LoVo (cell line): ENCODE measurements around the gene SPATS2L.

ENCODE experiments used
- DNase-seq: peaks from one replicate; pipeline ENCODE4 v3.0.0-alpha.2; 2016; ENCODE audit warnings: low spot score

Gene SPATS2L

DNA sequence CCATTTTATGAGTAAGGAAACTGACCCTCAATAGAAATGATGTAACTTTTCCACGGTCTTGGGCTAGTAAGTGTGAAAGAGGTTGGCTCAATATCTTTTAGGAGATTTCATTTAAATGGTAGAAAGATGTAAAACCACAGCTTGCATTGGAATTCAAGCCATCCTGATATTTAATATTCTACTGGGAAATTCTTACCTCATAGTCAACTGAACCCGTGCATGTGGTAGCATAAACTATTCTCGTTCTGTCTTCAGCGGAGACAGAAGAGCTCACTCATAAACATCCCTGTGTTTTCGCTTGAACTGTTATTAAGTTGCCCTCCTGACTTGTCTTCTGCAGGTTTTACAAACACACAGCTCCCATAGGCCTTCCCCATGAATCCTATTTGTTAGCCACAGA is 8.5 kb upstream of the SPATS2L start:
- no peak for DNase-seq

DNA sequence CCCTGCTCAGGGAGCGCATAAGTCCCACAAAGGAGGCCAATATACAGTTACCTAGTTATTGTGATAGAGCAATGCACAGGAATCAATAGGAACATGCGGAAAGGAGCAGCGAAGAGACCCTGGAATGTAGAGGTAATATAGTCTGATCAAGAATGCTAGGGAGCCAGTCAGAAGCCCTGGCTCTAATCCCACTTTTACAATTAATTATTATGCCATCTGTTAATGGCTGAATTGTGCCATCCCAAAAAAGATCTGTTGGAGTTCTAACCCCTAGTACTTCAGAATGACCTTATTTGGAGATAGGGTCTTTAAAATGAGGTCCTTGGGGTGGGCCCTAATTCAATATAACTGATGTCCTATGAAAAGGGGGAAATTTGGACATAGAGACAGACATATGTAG is 7.7 kb upstream of the SPATS2L start:
- no peak for DNase-seq

DNA sequence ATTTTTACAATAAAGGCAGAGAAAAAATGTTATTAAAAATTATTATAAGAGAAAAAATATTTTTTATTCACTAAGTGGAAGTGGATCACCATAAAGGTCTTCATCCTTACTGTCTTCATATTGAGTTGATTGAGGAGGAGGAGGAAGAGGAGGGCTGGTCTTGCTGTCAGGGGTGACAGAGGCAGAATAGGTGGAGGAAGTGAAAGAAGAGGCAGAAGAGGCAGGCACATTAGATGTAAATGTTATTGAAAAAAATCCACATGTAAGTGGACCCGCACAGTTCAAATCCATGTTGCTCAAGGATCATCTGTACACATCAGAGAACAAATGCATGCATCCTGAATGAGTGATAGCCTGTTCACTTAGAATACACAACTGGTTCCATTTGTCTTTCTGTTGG is 6.4 kb upstream of the SPATS2L start:
- DNase-seq, result no peak

DNA sequence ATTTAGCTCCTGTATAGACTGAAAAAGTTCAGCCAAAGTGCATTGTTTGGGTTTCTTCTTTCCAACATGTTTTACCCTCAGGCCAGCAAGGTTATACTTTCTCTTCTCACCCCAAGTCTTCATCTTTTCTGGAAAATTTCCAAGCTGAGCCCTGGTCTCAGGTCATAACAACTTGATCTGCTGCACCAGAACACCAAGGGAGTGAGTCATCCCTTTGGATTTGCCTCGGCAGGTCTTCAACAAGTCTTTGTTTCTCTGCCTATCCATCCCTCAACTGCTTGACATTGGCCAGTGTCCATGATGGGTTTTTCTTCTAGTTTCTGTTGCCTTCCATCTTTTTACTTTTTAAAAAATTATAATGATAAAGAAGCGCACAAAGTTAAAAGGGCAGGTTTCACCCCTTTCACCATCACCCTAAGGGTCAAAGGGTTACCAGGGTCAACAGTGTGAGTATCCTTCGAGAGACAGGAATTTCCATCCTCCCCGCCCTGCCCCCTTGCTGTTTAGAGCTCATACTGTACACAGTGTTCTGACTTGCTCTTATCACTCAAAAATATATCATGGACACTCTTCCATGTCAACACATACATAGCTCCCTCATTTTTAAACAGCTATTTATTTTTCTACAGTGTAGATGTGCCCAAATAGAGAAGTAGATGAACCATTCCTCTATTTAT is 5.7 kb upstream of the SPATS2L start:
- peak; percentile 82 for DNase-seq

DNA sequence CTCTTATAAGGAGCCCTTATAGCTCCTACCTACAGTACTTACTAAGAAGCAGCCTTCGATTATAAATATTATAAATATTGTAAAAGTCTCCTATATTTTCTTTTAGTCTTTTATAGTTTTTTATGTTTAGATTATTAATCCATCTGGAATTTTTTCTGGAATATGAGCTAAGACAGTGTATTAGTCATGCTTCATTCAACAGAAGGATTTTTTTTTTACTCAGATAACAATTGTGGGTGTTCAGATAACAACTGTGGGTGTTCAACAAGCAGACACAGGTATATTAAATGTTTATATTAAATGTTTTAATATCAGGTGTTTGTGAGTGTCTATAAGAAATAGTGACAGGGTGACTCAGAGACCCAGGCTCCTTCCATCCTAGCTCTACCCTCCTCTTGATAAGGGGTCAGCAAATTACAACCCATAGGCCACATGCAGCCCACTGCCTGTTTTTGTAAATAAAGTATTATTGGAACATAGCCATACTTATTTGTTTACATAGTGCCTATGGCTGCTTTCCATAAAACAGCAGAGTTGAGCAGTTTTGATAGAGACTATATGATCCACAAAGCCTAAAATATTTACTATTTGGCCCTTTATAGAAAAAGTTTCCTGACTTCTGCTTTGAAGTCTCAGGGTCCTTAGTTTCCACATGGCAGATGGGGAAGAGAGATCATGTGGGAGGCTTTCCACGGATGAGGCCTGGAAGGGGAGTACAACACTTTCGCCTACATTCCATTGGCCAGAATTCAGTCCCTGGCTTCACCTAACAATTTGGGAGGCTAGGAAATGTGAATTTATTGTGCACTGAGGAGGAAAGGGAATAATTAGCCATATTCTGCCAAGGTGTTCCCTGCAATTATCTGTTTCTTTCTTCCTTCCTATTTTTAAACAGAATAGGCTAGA is 4.3 kb upstream of the SPATS2L start:
- DNase-seq, result no peak

DNA sequence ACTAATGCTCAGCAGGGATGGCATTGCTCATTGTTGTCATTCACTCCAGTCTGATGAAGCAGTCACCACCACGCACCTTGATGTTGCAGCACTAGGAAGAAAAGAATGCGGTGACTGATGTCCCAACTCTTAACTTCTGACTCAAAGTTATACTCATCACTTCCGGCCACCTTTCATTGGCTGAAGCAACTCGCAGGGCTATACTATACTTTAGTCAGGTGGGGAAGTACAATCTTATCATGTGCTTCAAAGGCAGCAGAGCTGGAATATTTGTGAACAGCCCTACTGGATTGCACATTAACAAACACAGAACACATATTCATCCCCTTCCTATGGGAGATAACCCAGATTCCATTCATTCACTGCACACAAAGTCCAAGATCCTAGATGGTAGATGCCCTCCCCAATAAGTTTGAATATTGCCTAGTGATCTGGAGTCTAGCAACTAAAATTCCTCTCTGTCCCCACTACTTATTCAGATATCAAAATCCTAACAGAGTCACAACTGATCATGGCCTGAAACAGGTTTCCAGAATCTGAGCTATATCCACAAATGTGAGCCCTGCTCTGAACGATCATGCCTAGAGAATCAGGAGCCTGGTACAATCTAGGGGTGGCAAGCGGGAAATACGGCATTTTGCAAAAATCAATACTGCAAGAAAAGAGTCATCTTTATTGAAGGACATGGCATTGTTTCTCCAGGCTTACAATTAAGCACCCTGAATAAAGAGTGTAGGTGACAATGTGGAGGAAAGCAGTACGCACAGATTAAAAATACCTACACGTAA is 3.4 kb upstream of the SPATS2L start:
- DNase-seq, result peak; percentile 25

DNA sequence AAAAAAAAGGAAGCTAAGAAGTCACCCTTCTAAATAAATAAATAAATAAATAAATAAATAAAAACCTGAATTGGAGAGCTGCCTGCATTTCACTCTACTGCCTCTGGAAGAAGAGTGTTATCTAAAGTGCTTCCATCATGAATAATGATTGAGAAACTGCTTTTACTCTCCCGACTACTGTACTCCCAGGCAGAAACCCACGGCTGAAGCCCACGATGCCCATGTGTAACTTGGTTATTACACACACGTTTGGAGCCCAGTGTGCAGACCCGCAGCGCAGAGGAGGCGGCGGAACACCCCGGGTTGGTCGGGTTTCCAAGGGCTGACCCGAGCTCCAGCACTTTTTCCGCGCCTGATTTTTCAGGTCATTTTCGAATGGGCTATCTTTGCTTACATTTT is 697 bp upstream of the SPATS2L start:
- DNase-seq, result peak; percentile 46

DNA sequence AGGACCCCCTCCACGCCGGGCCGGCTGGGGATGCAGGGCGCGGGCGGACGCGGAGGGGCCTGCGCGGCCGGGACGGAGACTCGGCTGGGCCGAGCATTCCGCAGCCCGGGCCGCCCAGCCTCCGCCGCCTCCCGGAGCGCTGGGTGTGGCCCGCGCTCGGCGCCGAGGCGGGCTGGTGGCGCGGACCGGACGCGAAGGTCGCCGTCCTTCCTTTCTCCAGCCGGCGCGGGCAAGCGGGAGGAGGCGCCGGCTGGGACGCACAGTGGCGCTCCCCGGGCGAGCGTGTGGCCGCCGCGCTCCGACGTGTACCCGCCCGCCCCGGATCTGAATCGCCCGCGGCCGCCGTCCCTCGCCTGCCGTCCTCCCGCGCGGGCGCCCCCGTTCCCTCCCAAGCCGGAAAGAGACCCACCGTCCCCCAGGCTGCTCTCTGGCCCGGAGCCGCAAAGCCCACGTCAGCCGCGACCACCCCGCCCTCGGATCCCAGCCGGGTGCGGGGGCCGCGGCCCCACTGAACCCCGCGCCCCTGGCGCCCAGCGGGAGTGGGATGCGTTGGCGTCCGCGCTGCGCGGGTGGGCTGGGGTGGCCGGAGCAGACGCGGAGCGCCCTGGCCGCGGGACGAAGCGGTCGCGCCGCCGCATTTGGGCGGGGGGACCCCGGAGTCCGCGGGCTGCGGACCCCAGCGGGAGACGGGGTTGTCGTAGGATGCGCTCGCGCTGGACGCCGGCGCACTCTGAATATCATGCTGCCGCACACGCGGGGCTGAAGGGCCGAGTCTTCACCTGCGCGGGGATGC is 634 bp downstream of the SPATS2L start:
- peak; percentile 51 for DNase-seq

DNA sequence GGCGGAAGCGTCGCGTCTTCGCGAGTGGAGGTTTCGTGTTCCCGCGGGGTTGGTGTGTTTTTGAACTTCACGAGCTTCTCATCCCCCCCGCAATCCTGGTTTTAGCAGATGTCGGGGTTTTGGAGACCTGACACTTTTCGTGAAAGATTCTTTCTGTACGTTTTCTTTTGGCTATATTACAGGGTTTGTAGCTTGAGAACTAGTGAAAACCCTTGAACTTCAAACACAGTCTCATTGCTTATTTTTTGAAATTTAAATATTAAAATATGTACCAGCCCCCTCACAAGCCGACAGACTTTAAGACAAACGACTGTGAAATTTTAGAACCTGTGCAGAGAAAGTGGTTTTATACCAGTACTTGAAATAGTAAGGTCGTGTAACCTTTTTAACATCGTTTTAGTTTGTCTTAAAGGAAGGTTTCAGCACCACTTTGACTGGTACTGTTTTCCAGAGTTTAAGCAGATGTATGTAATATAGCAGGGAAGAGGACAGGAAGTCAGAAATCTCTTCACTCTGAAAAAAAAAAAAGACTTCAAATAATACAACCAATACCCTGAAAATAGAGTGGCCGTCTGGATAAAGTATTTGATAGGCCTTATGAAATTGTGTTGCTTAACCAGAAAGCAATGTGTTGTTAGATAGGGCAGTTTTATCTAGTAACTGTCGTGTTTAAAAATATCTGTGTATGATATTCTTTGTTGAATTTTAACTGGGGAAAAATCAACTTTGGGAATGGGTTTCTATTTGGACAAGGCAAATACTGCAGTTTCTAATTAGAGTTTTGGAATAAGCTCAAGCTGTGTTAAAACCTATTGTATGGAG is 1.4 kb downstream of the SPATS2L start:
- no peak for DNase-seq

DNA sequence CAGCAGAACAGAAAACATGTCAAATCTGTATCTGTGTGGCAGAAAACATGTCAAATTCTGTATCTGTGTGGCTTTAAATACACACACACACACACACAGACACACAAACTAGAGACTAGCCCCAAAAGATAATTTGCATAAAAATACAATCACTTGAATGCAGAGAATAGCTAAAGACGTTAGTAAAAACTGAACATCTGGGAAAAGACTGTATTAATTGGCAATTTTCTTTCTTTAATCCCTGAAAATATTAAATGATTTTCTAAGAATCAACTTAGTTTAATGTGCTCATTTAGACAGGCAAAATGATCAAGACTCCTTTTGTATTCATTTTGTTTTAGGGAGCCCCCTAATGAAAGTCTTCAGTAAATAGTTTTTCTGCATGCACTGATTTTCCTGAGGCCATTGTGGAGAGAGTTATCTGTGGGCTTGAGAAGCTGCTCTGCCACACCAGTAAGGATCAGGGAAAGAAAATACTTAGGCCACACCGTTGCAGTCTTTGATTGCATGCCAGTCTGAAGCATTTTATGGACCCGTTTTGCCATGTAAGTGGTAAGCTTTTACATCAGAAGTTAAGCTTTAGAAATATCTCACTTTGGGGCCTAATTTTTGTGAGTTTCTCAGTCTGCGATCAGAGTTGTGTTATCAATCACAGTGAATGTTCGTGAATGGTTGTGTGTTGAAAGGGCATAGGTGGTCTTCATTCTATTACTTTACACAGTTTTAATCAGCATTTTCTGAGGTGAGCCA is 2.2 kb downstream of the SPATS2L start:
- DNase-seq, result no peak

DNA sequence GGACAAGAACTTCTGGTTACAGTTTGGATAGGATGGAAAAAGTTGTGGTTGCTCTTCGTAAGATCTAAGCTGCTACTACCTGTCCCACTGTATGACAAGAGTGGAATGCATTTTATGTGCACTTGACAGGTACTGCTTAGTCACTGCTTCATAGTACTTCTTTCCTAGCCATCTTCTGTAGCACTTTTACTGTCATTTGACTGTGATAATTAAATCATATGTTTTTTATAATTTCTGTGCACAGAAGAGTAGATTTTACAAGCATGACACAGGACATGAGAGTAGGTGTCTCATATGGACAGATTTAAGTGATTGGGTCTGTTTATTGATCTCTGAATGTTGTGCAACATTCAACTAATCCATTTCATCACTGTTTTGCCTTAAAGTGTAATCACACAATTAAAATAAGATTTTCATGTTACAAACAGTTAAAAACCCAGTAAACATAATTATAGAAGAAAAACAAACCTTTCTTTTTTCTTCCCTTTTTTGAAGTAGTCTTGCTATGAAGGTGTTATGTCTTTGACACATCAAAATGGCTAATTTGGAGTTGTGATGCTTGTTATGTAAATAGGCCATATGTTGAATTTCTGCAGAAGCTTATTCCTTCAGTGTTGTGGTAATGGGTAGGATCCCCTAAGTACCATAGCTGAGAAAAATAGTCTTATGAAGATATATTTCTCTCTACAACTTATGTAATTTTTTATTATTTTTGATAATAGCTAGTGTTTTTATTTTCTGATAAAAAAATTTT is 3.0 kb downstream of the SPATS2L start:
- no peak for DNase-seq

DNA sequence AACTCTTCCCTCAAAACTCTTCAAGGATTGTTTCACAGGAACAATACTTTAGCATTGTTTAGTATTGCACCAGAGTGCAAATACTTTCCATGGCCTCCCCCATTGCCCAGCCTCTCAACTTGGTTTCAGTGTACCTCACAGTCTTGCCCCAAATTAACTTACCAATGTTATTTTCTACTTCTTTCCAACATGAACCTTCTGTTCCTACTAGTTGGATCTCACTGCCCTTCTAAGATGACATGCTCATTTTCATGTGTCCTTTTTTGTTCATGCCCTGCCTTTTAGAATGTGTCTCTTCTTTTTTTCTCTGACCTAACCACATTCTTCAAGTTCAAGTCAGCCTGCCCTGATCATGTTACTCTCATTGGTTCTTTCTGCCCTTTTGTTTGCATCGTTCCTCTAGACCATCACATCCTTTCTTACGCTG is 4.1 kb downstream of the SPATS2L start:
- DNase-seq, result no peak

DNA sequence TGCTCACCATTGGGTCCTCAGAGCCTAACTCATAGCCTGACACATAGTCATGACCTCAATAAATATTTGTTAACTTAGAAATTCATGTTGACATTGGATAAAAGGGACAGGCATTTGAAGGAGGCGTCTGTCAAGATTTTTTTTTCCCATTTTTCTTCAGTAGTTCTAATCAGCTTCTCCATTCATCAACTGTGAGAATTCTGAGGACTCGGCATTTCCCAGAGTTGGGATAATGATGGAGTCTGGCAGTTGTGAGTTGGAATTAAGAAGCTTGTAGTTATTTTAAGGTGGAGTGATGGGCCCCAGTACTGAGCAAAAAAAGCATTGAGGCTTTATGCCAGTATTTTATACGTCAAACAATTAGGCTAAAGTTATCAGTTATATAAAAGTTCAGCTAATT is 4.6 kb downstream of the SPATS2L start:
- DNase-seq, result no peak

DNA sequence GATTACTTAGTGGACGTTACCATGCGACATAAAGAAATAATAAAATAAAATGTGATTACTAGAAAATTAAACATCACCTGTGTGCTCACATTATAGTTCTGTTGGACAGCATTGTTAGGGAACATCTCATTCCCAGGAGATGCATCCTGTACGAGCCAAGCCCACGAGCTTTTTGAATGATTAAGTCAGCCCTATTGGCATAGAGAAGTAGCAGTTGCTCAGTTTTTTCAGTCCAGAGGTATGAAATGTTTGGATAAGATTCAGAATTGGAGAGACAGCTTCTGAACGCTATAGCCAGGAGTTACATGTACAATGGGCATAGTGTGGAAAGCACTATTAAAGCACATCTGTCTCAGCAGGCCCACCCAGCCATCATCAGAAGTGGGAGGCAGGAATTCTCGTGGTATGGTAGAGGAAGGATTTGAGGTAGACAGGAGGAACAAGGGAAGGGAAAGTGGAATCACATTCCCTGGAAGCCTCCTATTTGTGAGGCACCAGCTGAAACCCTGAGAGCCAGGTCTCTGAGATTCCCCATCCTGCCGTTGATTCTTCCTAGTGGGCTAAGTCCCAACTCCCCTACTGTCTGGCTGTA is 8.6 kb downstream of the SPATS2L start:
- no peak for DNase-seq

DNA sequence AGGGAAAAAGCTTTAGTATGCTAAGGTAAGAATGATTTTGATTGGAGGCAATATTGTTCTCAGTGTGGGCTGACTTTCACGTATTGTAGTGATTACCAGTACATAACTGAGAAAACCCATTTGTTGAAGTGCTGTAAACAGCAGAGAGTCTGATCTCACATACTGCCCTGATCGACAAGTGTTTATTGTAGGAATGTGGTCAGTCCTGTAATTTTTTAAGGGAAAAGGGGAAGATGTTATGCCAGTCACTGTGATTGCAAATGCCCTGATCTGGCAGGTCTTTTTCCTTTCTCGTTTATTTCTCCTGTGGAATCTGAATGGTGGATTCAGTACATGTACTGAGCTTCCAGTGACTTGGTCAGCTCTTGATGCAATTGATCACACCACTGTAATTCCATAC is 11.5 kb downstream of the SPATS2L start:
- no peak for DNase-seq

DNA sequence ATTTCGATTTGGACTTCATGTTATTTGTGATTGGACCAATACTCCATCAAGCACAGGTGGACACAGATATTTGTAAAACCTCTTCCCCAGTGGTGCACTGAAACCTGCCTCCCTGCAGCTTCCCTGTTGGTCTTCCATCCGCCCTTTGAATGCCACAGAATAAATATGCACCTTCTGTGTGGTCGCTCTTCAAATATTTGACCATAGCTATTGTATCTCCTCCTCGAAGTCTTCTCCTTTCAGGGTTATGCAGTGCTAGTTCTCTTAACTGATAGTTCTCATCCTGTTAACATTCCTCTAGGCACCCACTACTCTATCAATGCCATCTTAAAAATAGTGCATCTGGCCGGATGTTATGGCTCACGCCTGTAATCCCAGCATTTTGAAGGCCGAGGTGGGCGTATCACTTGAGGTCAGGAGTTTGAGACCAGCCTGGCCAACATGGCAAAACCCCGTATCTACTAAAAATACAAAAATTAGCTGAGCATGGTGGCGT is 12.5 kb downstream of the SPATS2L start:
- DNase-seq, result no peak

DNA sequence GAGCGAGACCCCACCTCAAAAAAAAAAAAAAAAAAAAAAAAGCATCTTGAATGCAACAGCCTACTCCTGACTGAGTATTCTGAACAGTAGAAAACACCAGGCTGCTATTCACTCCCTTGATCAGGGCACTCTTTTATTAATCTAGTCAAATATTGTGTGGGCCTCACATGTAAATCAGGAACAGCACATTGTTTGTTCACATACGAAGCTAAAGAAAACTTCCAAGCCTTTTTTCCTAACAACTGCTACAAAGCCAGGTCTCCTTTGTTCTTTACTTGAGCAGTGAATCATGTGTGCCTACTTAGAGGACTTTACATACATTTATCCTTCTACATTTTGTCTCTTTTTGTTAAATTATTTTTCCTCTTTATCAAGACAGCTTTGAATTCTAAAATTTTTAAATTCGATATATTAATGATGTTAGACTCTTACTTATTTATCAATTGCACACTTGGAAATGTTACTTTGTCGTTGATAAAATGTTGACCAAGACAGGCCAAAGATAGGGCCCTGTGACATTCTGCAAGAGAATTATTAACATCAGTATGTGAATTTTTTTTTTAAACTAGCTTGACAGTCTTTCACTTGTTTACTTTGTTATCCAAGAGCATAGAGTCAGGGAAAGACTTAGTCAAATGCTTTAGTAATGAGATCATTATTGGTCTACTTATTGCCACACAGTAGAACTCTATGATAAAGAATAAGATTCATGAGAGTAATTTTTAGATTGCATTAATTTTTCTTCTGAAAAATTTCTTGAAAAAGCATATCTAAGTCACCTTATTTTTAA is 13.2 kb downstream of the SPATS2L start:
- no peak for DNase-seq

DNA sequence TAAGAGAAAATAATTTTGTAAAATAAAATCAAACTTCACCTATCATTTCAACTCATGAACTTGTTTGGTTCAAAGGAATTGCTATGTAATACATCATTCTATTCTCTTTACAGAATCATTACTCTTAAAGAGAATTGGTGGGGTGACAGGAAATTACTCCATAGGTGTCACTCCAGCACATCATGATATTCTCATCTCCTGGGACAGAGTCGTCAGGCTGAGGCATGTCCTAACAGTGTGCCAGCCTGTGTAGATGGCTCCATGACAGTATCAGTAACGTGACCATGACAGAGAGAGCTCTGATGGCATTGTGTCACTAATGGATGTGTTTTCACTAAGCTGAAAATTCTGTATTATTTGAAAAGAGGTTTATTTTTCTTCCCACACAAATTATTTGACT is 13.9 kb downstream of the SPATS2L start:
- DNase-seq, result no peak
